Neural cell (in vitro differentiated cells): ENCODE measurements around the gene DDX51.

Experiments used
- CTCF ChIP-seq: fragments of 450-650 bp; IDR thresholded peaks from 2 replicates; pipeline ENCODE4 v1.5.1; 2014; ENCODE audit warnings: antibody characterized with exemption, mild to moderate bottlenecking, moderate library complexity; ENCODE audit not compliant: poor library complexity, severe bottlenecking
- EP300 ChIP-seq: fragments of 450-650 bp; conservative IDR thresholded peaks from 2 replicates; pipeline ENCODE4 v1.6.1; 2014; ENCODE audit warnings: antibody characterized with exemption, mild to moderate bottlenecking, moderate library complexity; ENCODE audit not compliant: poor library complexity, severe bottlenecking
- REST ChIP-seq: IDR thresholded peaks from 2 replicates; pipeline ENCODE4 v1.6.1; 2012; ENCODE audit warnings: borderline replicate concordance

- TF ChIP-seq REST: no peak
- TF ChIP-seq CTCF: no peak
- no peak for TF ChIP-seq EP300
Measured at GRCh38 chr12:132191715-132192553, 47.8 kb upstream of the DDX51 start.
